H1 (cell line): ENCODE measurements around the gene ITPKB. TPM values are rescaled to one million over a fixed set of nuclear protein-coding genes. Genes with fewer than 3 reads are reported as not detected.

Experiments used
- CTCF ChIA-PET: fragments of 300-600 bp; sonication (Branson Sonifier 250); formaldehyde crosslinking; loops from one replicate; lab custom pipeline; 2021; ENCODE audit not compliant: partially characterized antibody; lab: Charles Lee
- POLR2A ChIA-PET: fragments of 300-600 bp; sonication (Branson Sonifier 250); formaldehyde crosslinking; loops from one replicate; lab custom pipeline; 2021; ENCODE audit warnings: inconsistent platforms; ENCODE audit not compliant: partially characterized antibody; lab: Charles Lee
- DNase-seq, 2 experiments: peaks; one replicate each; pipeline versions ENCODE4 v3.0.0 to v3.0.0-alpha.2; 2010 to 2022; ENCODE audit warnings: low spot score in 2 of 2, low read depth in 1 of 2, mixed read lengths in 1 of 2
- FAIRE-seq: peaks from 2 replicates; lab custom pipeline; 2011; peaks lifted over from hg19 to GRCh38; lab: Jason Lieb, UNC
- H2AFZ ChIP-seq: 2 replicates; pipeline ENCODE4 v1.8.1; 2012; ENCODE audit warnings: low read length, inconsistent platforms
- H2AK5ac ChIP-seq: 2 replicates; pipeline ENCODE4 v1.6.1; 2013; ENCODE audit warnings: low read depth, low read length
- H2BK120ac ChIP-seq: replicated peaks from 2 replicates; pipeline ENCODE3; 2013; ENCODE audit warnings: low read depth, low read length, inconsistent platforms
- H2BK12ac ChIP-seq: 2 replicates; pipeline ENCODE4 v1.6.1; 2013; ENCODE audit warnings: low read depth, low read length
- H2BK15ac ChIP-seq: 2 replicates; pipeline ENCODE4 v1.6.1; 2013; ENCODE audit warnings: low read length
- H2BK20ac ChIP-seq: 2 replicates; pipeline ENCODE4 v1.6.1; 2013; ENCODE audit warnings: low read length
- H2BK5ac ChIP-seq: 2 replicates; pipeline ENCODE4 v1.6.1; 2013; ENCODE audit warnings: low read depth, low read length
- H3K14ac ChIP-seq: 2 replicates; pipeline ENCODE4 v1.6.1; 2013; ENCODE audit warnings: inconsistent platforms; ENCODE audit not compliant: insufficient read length
- H3K18ac ChIP-seq: 2 replicates; pipeline ENCODE4 v1.6.1; 2013; ENCODE audit warnings: low read length; ENCODE audit errors: extremely low read depth
- H3K23ac ChIP-seq: 2 replicates; pipeline ENCODE4 v1.6.1; 2013; ENCODE audit warnings: inconsistent platforms; ENCODE audit not compliant: insufficient read length
- H3K23me2 ChIP-seq: 2 replicates; pipeline ENCODE4 v1.6.1; 2013; ENCODE audit warnings: low read depth, low read length
- H3K27ac ChIP-seq: 2 replicates; pipeline ENCODE4 v1.6.1; 2011; ENCODE audit warnings: low read depth, low read length, inconsistent platforms
- H3K27me3 ChIP-seq, 4 experiments: replicated peaks in 1 of 4; 1 replicate in 1 of 4; 2 replicates in 3 of 4; pipeline versions ENCODE4 v1.6.1 to v1.8.1; 2011 to 2013; ENCODE audit warnings: low read length in 3 of 4, mild to moderate bottlenecking in 3 of 4, inconsistent platforms in 2 of 4, mixed read lengths in 2 of 4, moderate library complexity in 1 of 4; ENCODE audit not compliant: control insufficient read depth in 3 of 4, insufficient read depth in 3 of 4; ENCODE audit errors: extremely low read depth in 1 of 4
- H3K36me3 ChIP-seq, 4 experiments: 2 replicates each; pipeline versions ENCODE4 v1.6.1 to v1.8.1; 2011 to 2013; ENCODE audit warnings: mild to moderate bottlenecking in 4 of 4, low read length in 3 of 4, moderate library complexity in 2 of 4, control low read depth in 1 of 4, inconsistent platforms in 1 of 4; ENCODE audit not compliant: insufficient read depth in 4 of 4, control insufficient read depth in 2 of 4
- H3K4ac ChIP-seq: replicated peaks from 2 replicates; pipeline ENCODE3; 2013; ENCODE audit warnings: low read length, low read depth, mixed read lengths, inconsistent platforms; ENCODE audit not compliant: insufficient read length
- H3K4me1 ChIP-seq, 4 experiments: replicated peaks in 1 of 4; 1 replicate in 1 of 4; 2 replicates in 3 of 4; pipeline versions ENCODE4 v1.6.1 to v1.8.1; 2011 to 2013; ENCODE audit warnings: low read length in 3 of 4, inconsistent platforms in 2 of 4, mixed read lengths in 1 of 4; ENCODE audit not compliant: insufficient read depth in 4 of 4, control insufficient read depth in 3 of 4
- H3K4me2 ChIP-seq, 2 experiments: 2 replicates each; pipeline versions ENCODE4 v1.6.1 to v1.8.1; 2011 to 2013; ENCODE audit warnings: low read depth in 2 of 2, low read length in 2 of 2, control low read depth in 1 of 2, inconsistent platforms in 1 of 2, mild to moderate bottlenecking in 1 of 2; ENCODE audit not compliant: insufficient read depth in 1 of 2
- H3K4me3 ChIP-seq, 4 experiments: fragments of 200-600, 300-600 bp in 1 of 4; sonication (generic), shearing (Covaris generic), sonication (Bioruptor Twin) in 1 of 4; 2 replicates each; pipeline versions ENCODE4 v1.5.1 to v1.8.1; 2011 to 2016; ENCODE audit warnings: low read length in 4 of 4, low read depth in 3 of 4, control low read depth in 2 of 4, inconsistent platforms in 2 of 4, mild to moderate bottlenecking in 2 of 4, mixed read lengths in 1 of 4, moderate library complexity in 1 of 4; ENCODE audit not compliant: insufficient read depth in 2 of 4; ENCODE audit errors: extremely low read depth in 1 of 4
- H3K56ac ChIP-seq: replicated peaks from 2 replicates; pipeline ENCODE3; 2013; ENCODE audit warnings: low read depth, mild to moderate bottlenecking, mixed read lengths, low read length, inconsistent platforms; ENCODE audit not compliant: insufficient read length
- H3K79me1 ChIP-seq: 2 replicates; pipeline ENCODE4 v1.6.1; 2013; ENCODE audit warnings: low read depth, low read length, control low read depth
- H3K79me2 ChIP-seq, 2 experiments: 2 replicates each; pipeline versions ENCODE4 v1.6.1 to v1.8.1; 2012 to 2013; ENCODE audit warnings: low read length in 2 of 2, mild to moderate bottlenecking in 2 of 2, inconsistent platforms in 1 of 2; ENCODE audit not compliant: insufficient read depth in 2 of 2, control insufficient read depth in 1 of 2
- H3K9ac ChIP-seq, 4 experiments: replicated peaks in 1 of 4; 1 replicate in 1 of 4; 2 replicates in 3 of 4; pipeline versions ENCODE4 v1.6.1 to v1.8.1; 2011 to 2013; ENCODE audit warnings: low read depth in 3 of 4, low read length in 3 of 4, control low read depth in 2 of 4, mild to moderate bottlenecking in 2 of 4, moderate library complexity in 2 of 4, inconsistent platforms in 1 of 4; ENCODE audit errors: extremely low read depth in 1 of 4
- H3K9me3 ChIP-seq, 2 experiments: 2 replicates each; pipeline versions ENCODE4 v1.6.1 to v1.8.1; 2012 to 2013; ENCODE audit warnings: mild to moderate bottlenecking in 2 of 2, moderate library complexity in 2 of 2, control low read depth in 1 of 2, inconsistent platforms in 1 of 2, low read depth in 1 of 2, low read length in 1 of 2, mixed read lengths in 1 of 2; ENCODE audit not compliant: insufficient read depth in 2 of 2
- H4K20me1 ChIP-seq, 2 experiments: replicated peaks in 1 of 2; 2 replicates each; pipeline versions ENCODE3 to v1.8.1; 2011 to 2013; ENCODE audit warnings: inconsistent platforms in 2 of 2, low read length in 2 of 2, mild to moderate bottlenecking in 1 of 2; ENCODE audit not compliant: insufficient read depth in 2 of 2, control insufficient read depth in 1 of 2
- H4K5ac ChIP-seq: 2 replicates; pipeline ENCODE4 v1.6.1; 2013; ENCODE audit warnings: low read length, low read depth, mixed read lengths, inconsistent platforms; ENCODE audit not compliant: insufficient read length
- H4K8ac ChIP-seq: 2 replicates; pipeline ENCODE4 v1.8.0; 2013; ENCODE audit warnings: mild to moderate bottlenecking, moderate library complexity, low read length, inconsistent platforms; ENCODE audit not compliant: insufficient read depth; ENCODE audit errors: extremely low read depth
- H4K91ac ChIP-seq: replicated peaks from 2 replicates; pipeline ENCODE3; 2013; ENCODE audit warnings: low read length, mixed read lengths, inconsistent platforms; ENCODE audit not compliant: insufficient read length
- FOSL1 ChIP-seq: IDR thresholded peaks from 2 replicates; pipeline ENCODE4 v1.6.1; 2011; ENCODE audit warnings: mild to moderate bottlenecking, low read depth, low read length, moderate library complexity; ENCODE audit not compliant: insufficient read depth
- KDM5A ChIP-seq: fragments of 200-600 bp; IDR thresholded peaks from 2 replicates; pipeline ENCODE4 v1.7.1; 2012; ENCODE audit warnings: mild to moderate bottlenecking, low read length, inconsistent platforms, mixed read lengths
- PHF8 ChIP-seq: fragments of 200-600 bp; sonication (generic); conservative IDR thresholded peaks from 2 replicates; pipeline ENCODE4 v1.7.1; 2012; ENCODE audit warnings: low read depth, mild to moderate bottlenecking, inconsistent platforms, low read length, moderate library complexity
- SAP30 ChIP-seq: fragments of 300-600 bp; sonication (generic); IDR thresholded peaks from 2 replicates; pipeline ENCODE4 v1.7.1; 2012; ENCODE audit warnings: low read length, moderate library complexity, mild to moderate bottlenecking, inconsistent platforms; ENCODE audit not compliant: insufficient read depth, insufficient replicate concordance
- SIX5 ChIP-seq: IDR thresholded peaks from 2 replicates; pipeline ENCODE4 v1.6.1; 2011; ENCODE audit warnings: mild to moderate bottlenecking, low read depth, low read length
- SP1 ChIP-seq: IDR thresholded peaks from 2 replicates; pipeline ENCODE4 v1.6.1; 2011; ENCODE audit warnings: low read depth, low read length
- WGBS, 2 experiments: shearing (Covaris generic) in 1 of 2; methylation state at CpG; one replicate each; pipeline versions ENCODE4 v1.1.6 to v1.1.7; 2013 to 2015; ENCODE audit warnings: low lambda C conversion rate in 2 of 2, mixed read lengths in 2 of 2, inconsistent platforms in 1 of 2, low coverage in 1 of 2, missing lambda C conversion rate in 1 of 2; ENCODE audit not compliant: insufficient replicate concordance in 2 of 2, insufficient coverage in 1 of 2, insufficient read length in 1 of 2; ENCODE audit errors: extremely low coverage in 1 of 2, missing lambda C conversion rate in 1 of 2; 5-methylcytosine and 5-hydroxymethylcytosine counted together
- polyA plus RNA-seq, 7 experiments: library from polyadenylated mRNA; depleted of rRNA in 3 of 7; stranded (reverse) in 5 of 7; unstranded in 2 of 7; fragments of >200 nt in 5 of 7; fragments of 200-250 nt in 2 of 7; gene quantifications; 1 replicate in 5 of 7; 2 replicates in 1 of 7; 4 replicates in 1 of 7; pipeline versions ENCODE4 v1.2.1 to v1.2.3, GENCODE V29; 2011 to 2013; ENCODE audit warnings: missing spikeins in 2 of 7, mixed read lengths in 2 of 7
- total RNA-seq: library from RNA; stranded (reverse); fragmentation: NEBNext Ultra II Directional; extraction: Animal tissue kit (Norgen Biotek cat#: 25700); gene quantifications from 2 replicates; pipeline ENCODE4 v1.2.1, GENCODE V29; 2021

Gene ITPKB
- total and polyA plus RNA-seq, 2 of the 8 experiments (the other 6 are each of a cell fraction or from before 2014, with no cell fraction given), result 1.7 to 4.8 TPM

DNA sequence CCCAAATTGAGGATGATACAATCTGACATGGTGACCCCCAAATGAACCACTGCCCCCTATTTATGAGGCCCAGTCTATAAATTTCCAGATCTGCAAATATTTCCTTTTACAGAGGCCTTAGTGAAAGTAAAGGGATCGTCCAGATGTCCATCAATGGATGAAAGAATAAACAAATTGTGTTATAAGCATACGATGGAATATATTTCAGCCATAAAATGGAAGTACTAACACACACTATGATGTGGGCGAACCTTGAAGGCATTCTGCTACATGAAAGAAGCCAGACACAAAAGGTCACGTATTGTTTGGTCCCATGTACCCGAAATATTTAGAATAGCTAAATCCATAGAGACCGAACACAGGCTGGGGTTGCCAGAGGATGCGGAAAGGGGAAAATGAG lies 48.6 kb upstream of the ITPKB start:
- Histone ChIP-seq H2BK15ac (no peak overlapping the region), H2BK20ac (no peak overlapping the region), H2AFZ (no peak overlapping the region), H3K4ac (no peak overlapping the region), H3K14ac (no peak overlapping the region), H3K79me1 (no peaks in the 10 kb centered on the region), H3K23me2 (no peaks in the 10 kb centered on the region), H3K36me3 (no peaks in the 10 kb centered on the region), H2BK120ac (no peak overlapping the region), H3K56ac (no peak overlapping the region), H2BK5ac (no peak overlapping the region), H3K18ac (no peak overlapping the region), H3K4me2 (no peak overlapping the region), H3K9me3 (no peaks in the 10 kb centered on the region), H4K5ac (no peak overlapping the region), H4K91ac (no peak overlapping the region), H2BK12ac (no peak overlapping the region), H3K79me2 (no peaks in the 10 kb centered on the region), H3K4me1 (no peaks in the 10 kb centered on the region), H3K4me3 (no peak overlapping the region), H4K8ac (no peak overlapping the region), H3K23ac (no peak overlapping the region), H3K27ac (no peak overlapping the region), H4K20me1 (no peaks in the 10 kb centered on the region), H2AK5ac (no peak overlapping the region), H3K27me3 (no peaks in the 10 kb centered on the region), H3K9ac (no peak overlapping the region)
- POLR2A ChIA-PET, result no interaction called here
- DNase-seq, result no peak
- TF ChIP-seq FOSL1 (no peak), PHF8 (no peak), SP1 (no peak), SAP30 (no peak), KDM5A (no peak), SIX5 (no peak)
- 92% methylated on average over 7 of the region's 7 CpGs; no CpG with 5 or more reads in 1 of the 2 experiments for WGBS, 2 experiments
- FAIRE-seq, result no peak
- CTCF ChIA-PET, result interaction anchor here (0.6 kb wide), 1 partner anchor 163 kb away, joined by 3 read pairs; no protein-coding TSS in a partner anchor
